NCI-H187 (cell line): Measurements from ENCODE around the gene AMIGO2.
"Not testable (repeated sequence)": the region's sequence is repeated elsewhere in the genome, so short reads cannot be mapped to it uniquely, and the experiment has no call there.

Experiments
- DNase-seq, 2 experiments: peaks; one replicate each; lab custom pipeline; 2025; lab: John Stamatoyannopoulos, UW

The AMIGO2 gene

DNA sequence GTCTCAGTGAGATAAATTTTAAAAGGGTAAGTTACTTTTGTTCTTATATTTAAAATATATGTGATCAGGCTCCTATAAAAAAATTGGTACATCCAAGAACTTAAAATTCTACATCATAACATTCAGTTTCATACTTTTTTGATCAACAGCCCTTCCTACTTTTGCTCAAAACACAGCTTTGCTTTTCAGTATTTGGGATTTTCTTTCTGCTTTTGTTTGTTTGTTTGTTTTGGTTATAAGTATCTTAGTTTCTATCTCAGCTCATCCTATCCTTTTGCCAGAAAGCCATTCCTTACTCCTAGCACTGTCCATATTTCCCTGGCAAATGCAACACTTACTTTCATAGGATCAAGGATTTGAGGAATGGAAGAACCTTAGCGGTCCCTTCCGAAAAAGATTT, 5.0 kb downstream of the AMIGO2 start:
- no peak for DNase-seq

DNA sequence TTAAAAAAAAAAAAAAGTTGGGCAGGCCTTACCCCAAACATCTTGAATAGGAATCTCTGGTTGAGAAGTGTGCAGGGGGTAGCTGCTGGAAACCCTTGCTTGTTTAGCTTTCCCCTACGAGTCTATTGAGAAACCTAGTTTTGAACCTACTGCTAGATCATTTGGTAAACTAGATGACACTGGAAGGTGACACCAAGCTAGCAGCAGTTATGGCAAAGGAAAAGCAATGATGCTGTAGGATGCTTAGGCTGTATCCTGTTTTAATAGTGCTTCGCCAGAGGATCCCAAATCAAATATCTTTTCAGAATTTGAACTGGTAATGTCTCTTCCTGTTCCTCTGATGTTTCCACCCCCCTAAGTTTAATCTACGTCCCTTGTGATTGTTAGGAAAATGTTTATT, 5.8 kb downstream of the AMIGO2 start:
- DNase-seq = no peak

DNA sequence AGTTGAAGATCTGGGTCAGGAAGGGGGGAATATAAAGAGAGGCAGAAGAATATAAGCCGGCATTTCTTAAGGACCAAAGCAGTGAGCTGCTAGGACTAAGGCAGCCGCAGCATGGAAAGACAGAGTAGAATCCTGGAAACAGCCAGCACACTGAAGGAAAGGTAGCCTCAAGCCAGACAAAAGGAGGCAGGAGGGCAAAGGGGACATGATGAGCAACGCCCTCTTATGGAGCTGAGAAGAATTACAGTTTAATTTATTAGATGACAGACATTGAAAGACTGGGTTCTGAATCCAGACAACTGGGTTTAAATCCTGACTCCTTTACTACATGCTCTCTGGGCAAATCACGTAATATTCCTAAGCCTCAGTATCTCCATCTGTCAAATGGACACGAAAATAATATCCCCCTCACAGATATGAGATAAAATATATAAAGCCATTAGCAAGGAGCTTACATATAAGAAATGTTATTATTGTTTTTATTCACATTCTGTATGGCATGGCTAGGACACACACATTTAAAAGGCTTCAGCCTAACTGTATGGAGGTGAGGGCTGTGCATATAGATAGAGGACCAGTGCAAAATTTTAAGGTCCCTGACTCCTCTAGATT, 8.4 kb downstream of the AMIGO2 start:
- no peak for DNase-seq

DNA sequence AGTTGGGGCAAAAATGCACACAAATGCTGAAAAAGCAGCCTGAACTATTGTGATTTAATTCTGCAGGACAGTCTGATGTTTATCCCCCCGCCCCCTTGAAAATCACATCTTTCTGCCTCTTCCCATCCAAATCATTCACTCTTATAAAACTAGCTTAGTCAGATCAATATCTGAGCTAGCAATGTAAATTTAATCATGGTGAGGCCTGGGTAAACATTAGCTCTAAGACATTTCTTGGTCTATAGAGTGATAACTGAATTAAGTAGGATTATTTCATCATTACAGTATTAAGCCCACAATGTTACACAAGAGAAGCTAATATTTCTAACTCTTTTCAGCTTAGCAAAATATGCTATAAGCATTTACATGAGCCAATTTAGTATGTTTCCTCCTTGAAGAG, 9.4 kb downstream of the AMIGO2 start:
- no peak for DNase-seq

DNA sequence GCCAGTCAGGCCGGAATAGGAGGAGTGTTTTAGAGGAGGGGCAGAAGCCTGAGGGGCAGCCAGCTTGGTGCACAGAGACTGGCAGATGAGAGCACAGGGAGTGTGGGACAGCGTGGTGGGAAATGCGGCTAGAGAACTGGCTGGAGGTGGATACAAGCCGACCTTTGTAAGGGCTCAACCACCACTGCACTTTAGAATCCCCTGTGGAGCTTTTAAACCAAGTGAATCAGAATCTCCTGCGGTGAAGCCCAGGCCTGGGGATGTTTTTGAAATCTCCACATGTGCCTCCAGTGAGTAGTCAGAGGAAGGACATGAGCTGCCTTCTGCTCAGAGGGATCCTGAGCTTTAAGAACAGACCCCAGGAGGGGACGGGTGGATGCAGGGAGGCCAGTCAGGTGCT, 11.2 kb downstream of the AMIGO2 start:
- no peak for DNase-seq

DNA sequence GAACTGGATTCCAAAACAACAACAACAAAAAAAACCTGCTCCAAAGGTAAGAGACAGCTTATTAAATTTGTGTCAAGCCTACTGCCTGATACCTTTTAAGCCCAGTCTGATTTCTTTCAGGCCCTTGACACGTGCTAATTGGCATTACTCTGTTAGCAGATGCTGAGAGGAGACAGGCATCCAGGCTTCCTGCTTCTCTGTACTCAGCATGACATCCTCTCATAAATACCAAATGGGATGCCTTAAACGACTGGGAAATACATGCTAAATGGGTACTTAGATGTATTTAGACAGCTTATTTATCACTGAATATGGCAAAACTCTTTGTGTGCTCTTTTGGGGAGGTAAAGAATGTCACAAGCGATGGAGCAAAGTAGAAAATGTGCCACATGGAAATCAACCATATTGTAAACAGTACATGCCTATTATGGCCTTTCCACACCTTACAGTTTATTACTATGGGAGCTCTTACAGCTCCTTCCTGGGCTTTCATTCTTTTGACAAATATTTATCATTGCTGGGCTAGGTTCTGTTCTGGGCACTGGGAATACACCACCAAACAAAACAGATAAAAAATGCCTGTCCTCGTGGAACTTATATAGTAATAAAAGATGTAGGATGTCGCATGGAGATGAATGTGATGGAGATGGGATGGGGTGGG, 11.9 kb downstream of the AMIGO2 start:
- DNase-seq = no peak

DNA sequence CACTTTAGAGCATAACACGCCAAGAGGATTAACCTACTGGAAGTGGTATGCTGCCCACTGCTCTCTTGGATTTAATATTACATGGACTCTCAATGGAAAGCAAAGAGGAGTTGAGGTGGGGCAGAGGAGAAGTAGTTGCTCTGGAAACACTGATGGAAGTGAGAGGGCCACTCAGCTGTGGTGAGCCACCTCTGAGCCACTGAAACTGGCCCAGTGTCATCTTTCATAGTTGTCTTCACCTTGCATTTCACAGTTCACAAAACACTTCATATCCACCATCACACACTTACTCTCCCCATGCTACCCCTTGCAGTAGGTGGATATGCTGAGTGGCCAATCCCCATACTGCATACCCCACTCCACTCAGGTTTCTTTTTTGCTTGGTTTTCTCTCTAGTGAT, 12.6 kb downstream of the AMIGO2 start:
- DNase-seq = no peak

DNA sequence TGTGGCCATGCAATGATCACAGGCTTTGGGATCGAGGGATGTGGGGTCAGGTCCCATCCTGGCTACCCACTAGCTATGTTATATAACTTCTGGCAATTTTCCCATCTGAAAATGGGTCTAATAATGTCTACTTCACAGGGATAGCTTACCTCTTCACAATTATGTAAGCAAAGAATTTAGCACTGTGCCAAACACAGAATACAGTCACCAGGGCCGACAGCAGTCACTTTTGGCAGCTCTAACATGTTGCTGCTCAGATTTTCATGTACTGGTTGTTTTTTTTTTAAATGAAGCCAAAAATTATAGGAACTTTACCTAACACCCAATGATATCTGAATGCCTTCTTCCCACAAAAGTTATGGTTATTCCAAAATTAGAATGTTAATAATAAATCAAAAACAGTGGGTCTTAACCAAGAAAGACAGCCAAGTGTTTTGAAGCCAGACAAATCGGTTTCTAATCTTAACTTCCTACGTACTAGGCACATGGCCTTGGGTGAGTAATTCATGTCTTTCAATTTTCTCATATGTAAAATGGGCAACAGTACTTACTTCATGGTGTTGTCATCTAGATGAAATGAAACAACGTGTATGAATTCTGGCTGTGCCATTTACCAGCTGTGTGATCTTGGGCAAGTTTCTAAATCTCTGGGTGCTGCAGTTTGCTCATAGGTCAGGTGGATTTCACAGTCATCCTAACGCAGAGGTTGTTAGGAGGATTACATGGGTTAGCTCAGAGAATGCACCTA, 13.3 kb downstream of the AMIGO2 start:
- DNase-seq = no peak

DNA sequence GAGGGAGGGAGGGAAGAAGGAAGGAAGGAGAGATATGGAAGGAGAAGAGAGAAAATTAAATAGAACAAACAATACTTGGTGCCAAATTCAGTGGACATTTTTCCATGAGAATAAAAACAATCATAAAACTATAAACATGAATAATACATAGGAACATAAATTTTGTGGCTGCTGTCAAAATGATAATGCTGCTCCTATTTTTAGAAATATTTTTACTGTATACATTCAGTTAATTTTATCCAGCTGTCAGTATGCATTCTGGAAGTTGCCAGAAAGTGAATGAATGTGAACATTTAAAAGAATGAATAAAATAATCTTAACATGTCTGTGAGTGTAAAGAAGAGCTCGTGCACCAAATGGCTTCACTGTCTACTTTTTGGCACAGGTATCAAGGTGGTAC, 14.2 kb downstream of the AMIGO2 start:
- no peak for DNase-seq

DNA sequence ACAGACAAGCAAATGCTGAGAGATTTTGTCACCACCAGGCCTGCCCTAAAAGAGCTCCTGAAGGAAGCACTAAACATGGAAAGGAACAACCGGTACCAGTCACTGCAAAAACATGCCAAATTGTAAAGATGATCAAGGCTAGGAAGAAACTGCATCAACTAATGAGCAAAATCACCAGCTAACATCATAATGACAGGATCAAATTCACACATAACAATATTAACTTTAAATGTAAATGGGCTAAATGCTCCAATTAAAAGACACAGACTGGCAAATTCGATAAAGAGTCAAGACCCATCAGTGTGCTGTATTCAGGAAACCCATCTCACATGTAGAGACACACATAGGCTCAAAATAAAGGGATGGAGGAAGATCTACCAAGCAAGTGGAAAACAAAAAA, 21.1 kb downstream of the AMIGO2 start:
- not testable (repeated sequence) for DNase-seq

DNA sequence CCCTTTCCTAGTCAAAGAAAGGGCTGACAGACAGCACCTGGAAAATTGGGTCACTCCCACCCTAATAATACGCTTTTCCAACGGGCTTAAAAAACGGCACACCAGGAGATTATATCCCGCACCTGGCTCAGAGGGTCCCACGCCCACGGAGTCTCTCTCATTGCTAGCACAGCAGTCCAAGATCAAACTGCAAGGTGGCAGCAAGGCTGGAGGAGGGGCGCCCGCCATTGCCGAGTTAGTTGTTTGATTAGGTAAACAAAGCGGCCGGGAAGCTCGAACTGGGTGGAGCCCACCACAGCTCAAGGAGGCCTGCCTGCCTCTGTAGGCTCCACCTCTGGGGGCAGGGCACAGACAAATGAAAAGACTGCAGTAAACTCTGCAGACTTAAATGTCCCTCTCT, 22.8 kb downstream of the AMIGO2 start:
- DNase-seq = not testable (repeated sequence)

DNA sequence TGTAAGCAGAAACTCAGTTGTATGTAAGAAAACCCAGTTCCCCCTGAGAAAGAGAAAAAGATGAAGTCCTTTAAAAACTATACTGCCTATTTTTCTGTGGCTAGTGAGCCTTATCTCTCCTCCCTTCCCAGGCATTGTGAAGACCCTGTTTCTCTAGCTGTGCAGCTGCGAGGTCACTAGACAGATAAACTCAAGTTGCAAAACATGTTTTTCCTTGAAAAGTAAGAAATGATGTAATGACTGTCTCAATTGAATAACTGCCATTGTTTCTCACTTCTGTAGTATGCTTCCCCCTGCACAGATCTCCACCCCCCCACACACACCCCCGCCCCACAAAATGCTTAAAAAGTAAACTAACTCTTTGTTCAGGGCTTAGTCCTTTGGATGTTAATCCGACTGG, 23.9 kb downstream of the AMIGO2 start:
- not testable (repeated sequence) for DNase-seq

DNA sequence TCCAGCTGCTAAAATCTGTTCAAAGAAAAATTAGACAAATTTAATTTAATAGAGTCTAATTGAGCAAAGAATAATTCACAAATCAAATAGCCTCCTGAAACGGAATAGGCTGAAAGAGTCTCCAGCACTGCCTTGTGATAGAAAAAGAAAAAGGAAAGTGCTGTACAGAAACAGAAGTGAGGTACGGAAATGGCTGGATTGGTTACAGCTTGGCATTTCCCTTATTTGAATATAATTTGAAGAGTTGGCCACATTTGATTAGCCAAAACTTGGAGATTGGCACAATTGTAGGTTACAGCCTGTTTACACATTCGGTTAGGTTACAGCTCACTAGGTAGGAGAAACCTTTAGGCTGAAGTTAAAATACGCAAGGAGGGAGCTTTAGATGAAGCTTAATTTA, 25.1 kb downstream of the AMIGO2 start:
- DNase-seq = no peak

DNA sequence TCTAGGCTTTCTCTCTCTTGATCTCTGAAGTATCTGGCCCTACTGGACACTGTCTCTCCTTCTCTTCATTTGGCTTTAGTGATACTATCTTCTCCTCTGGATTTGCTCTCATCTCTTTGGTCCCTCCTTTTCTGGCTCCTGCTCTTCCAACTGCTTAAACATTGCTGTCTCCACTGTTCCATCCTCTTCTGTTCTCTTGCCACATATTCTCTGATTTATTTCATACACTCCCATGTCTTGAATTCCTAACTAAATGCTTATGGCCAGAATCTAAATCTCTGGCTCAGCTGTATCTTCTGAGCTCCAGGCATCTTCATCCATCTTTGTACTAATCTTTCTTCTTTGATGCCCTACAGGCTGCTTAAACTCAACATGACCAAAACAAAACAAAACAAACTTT, 25.8 kb downstream of the AMIGO2 start:
- no peak for DNase-seq

DNA sequence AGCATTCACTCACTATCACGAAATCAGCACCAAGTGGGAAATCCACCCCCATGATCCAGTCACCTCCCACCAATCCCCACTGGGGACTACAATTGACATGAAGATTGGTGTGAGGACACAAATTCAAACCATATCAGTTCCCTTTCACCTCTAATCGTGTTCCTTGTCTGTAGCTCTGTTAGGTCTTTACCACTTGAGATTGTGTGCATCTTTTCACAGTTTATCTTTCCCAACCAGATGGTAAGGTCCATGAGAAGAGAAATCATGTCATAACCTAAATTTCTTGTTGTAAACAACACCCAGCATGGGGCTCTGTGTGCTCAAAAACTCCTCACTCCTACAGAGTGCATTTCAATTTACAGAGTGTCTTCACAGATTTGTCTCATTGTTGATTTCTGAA, 27.5 kb downstream of the AMIGO2 start:
- no peak for DNase-seq

DNA sequence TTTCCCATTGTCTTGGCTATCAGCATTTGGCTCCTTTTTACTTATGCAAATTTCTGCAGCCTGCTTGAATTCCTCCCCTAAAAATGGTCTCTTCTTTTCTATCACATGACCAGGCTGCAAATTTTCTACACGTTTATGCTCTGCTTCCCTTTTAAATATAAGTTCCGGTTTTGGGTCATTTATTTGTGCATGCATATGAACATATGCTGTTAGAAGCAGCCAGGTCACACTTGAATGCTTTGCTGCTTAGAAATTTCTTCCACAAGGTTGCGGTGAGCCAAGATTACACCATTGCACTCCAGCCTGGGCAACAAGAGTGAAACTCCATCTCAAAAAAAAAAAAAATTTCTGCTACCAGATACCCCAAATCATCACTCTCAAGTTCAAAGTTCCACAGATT, 28.5 kb downstream of the AMIGO2 start:
- not testable (repeated sequence) for DNase-seq

DNA sequence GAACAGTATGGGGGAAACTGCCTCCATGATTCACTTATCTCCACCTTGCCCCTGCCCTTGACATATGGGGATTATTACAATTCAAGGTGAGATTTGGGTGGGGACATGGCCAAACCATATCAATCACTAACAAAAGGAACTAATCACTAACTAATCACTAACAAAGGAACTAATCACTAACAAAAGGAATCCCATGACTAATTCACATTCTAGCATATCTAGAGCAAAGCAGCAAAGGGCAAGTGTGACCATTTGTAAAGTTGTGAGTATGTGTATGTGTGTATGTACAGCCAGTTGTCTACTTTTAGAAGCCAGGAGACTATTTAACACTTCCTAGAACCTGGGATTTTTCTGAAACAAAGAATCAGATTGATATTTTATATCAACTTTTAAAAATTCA, 31.2 kb downstream of the AMIGO2 start:
- DNase-seq = no peak

DNA sequence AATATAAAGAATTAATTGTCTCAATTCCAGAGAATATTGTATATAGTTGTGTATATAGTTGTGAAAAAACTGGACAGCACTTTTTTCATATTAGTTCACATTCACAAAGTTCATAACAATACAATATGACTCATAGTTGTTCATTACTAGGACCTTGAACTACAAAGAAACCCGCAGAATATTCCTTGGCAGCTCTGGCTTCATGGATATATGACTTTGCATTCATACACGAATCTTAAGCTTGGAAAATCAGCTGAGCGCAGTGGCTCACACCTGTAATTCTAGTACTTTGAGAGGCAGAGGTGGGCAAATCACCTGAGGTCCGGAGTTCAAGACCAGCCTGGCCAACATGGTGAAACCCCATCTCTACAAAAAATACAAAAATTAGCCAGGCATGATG, 38.4 kb downstream of the AMIGO2 start:
- DNase-seq = no peak

DNA sequence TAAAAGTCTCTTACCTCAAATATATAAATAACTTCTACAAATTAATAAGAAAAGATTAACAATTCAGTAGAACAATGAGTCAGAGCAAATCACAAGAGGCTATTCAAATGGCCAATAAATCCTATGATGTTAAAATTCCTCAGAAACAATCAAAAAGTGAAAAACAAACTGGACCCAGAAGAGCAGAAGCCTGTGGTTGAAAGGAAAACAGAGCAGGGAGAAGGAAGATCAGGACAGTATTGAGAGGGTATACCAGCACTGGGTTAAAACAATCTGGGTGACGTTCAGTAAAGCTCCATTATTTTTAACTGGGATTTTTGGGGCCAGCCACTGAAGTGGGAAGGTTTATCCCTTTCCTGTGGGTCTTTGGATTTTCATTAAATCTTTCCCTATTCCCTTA, 40.0 kb downstream of the AMIGO2 start:
- no peak for DNase-seq

DNA sequence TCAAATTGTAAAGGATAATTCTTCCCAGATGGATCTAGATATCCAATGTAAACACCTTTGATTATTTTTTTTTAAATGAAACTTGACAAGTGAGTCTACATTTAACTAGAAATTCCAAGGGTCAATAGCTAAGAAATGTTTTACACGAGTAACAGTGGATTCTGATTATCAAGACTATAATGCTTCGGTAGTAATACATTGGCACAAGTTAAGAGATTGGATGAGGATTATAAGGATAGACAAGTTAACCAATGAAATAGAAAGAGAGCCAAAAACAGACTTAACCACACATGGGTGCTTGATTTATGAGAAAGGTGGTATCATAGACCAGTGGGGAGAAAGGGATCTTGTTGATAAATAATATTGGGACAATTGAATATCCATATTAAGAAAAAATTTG, 40.7 kb downstream of the AMIGO2 start:
- DNase-seq = no peak

DNA sequence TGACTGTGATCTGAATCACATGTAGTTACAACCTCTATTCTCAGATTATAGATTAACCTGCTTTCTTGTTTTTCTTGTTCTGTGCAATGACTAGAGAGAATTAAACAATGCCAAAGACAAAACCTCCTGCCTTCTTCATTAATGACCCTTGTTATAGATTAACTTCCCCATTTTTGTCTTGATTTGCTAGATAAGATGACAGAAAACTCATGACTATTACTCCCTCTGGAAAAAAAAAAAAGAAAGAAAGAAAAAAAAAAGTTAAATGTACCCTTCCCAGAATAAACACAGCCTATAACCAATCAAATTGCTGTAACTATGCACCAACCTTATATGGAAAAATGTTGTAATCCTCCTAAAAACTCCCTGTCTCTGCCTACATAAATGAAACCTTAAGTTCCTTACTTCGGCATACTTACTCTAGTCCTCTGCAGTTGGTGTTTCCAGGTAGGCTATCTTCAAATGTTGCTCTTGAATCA, 41.5 kb downstream of the AMIGO2 start:
- DNase-seq = no peak

DNA sequence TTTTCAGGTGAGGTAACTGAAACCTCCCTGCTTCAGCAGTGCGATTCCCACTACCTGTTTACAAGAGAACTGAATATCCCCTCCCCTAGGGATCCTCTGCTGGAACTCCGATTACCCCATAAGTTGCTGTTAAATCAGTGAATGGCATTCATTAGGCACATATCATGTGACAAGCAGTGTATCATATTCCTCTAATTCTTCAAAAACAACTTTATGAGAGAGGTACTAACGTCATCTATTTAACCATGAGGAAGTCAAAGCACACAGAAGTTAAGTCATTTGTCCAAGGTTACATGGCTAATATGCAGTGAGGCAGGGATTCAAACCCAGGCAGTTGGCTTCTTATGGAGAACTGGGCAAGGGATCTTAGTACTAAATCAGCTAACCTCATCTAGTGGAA, 44.3 kb downstream of the AMIGO2 start:
- no peak for DNase-seq

DNA sequence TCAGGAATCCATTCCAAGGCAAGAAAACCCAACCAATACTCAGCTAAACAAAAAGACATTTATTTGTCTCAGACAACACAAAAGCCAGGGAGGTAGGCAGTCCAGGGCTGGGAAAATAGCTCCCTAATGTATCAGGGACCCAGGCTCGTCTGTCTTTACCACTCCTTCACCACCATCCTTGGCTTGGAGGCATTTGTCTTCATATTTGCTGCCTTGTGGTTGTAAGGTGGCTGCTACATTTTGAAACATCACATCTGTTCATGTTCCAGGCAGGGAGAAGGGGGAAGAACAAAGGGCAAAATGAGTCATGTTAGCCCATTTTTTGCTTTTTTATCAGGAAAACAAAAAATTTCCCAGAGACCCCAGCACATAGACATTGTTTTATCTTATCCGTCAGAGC, 45.1 kb downstream of the AMIGO2 start:
- DNase-seq = no peak
